Thyroid gland (tissue), 4 donors: Measurements from ENCODE around the gene KIFC3.

ENCODE experiments used
- CTCF ChIP-seq, 6 experiments: fragments of 200-600 bp in 3 of 6; fragments of 450-650 bp in 3 of 6; sonication (generic) in 3 of 6; IDR thresholded peaks; one replicate each; pipeline ENCODE4 v1.5.1; 2016 to 2019; ENCODE audit warnings: antibody characterized with exemption in 6 of 6, mild to moderate bottlenecking in 2 of 6, inconsistent platforms in 1 of 6, moderate library complexity in 1 of 6
- POLR2A ChIP-seq, 2 donors: fragments of 450-650 bp; IDR thresholded peaks; one replicate each; pipeline ENCODE4 v1.6.1; 2017; ENCODE audit warnings: antibody characterized with exemption in 2 of 2, mild to moderate bottlenecking in 2 of 2, moderate library complexity in 1 of 2

GRCh38 chr16:57830890-57831484 is 28.7 kb upstream of the KIFC3 start:
- no peak for TF ChIP-seq CTCF (IDR thresholded peaks at IDR 0.05)
- no peak for TF ChIP-seq POLR2A (IDR thresholded peaks at IDR 0.05)
